Activated gamma-delta T cell treated with anti-CD3 and anti-CD28 coated beads, Interleukin-2, amount 50 U/mL, for 16 hours (primary cell): ENCODE results near the gene GLYATL2.

ENCODE experiments used
- DNase-seq: peaks from one replicate; pipeline ENCODE4 v3.0.0-alpha.2; 2020; ENCODE audit warnings: low read depth

Gene GLYATL2

GRCh38 chr11:58844361-58845005 lies at the start of gene GLYATL2:
Gene GLYATL2, minus strand, starts transcription at chr11:58844704. Its CDS starts 5,092 bp downstream, at chr11:58839612.
- DNase-seq, result no peak

- no peak for DNase-seq
These were observed 49.4 kb upstream of the GLYATL2 start for GRCh38 chr11:58893899-58894298.

- no peak for DNase-seq
These were observed 44.1 kb upstream of the GLYATL2 start for GRCh38 chr11:58888579-58888978.

- no peak for DNase-seq
These were observed 42.9 kb upstream of the GLYATL2 start for GRCh38 chr11:58887452-58887851.

- no peak for DNase-seq
These were observed 36.1 kb upstream of the GLYATL2 start for GRCh38 chr11:58880625-58881024.

- no peak for DNase-seq
These were observed 35.7 kb upstream of the GLYATL2 start for GRCh38 chr11:58880166-58880565.

GRCh38 chr11:58867556-58867955 lies 23.1 kb upstream of the GLYATL2 start:
- no peak for DNase-seq

GRCh38 chr11:58866788-58867187 lies 22.3 kb upstream of the GLYATL2 start:
- DNase-seq, result no peak

- DNase-seq, result no peak
These were observed 19.8 kb upstream of the GLYATL2 start for GRCh38 chr11:58864335-58864734.

- DNase-seq, result no peak
These were observed 19.2 kb upstream of the GLYATL2 start for GRCh38 chr11:58863697-58864096.

GRCh38 chr11:58861533-58861932 lies 17.0 kb upstream of the GLYATL2 start:
- DNase-seq, result no peak

GRCh38 chr11:58856806-58857205 lies 12.3 kb upstream of the GLYATL2 start:
- no peak for DNase-seq

GRCh38 chr11:58845386-58845785 lies 882 bp upstream of the GLYATL2 start:
- DNase-seq, result no peak

- no peak for DNase-seq
These were observed 6.7 kb downstream of the GLYATL2 start for GRCh38 chr11:58837707-58838388.

- no peak for DNase-seq
These were observed 12.4 kb downstream of the GLYATL2 start for GRCh38 chr11:58832056-58832645.

- DNase-seq, result no peak
These were observed 13.7 kb downstream of the GLYATL2 start for GRCh38 chr11:58830673-58831301.

GRCh38 chr11:58829786-58830185 lies 14.7 kb downstream of the GLYATL2 start:
- DNase-seq, result no peak

- no peak for DNase-seq
These were observed 30.8 kb downstream of the GLYATL2 start for GRCh38 chr11:58813693-58814092.

- no peak for DNase-seq
These were observed 33.0 kb downstream of the GLYATL2 start for GRCh38 chr11:58811499-58811898.

- no peak for DNase-seq
These were observed 37.2 kb downstream of the GLYATL2 start for GRCh38 chr11:58807343-58807742.

GRCh38 chr11:58805065-58805464 lies 39.4 kb downstream of the GLYATL2 start:
- DNase-seq, result no peak

- no peak for DNase-seq
These were observed 42.4 kb downstream of the GLYATL2 start for GRCh38 chr11:58801974-58802545.

GRCh38 chr11:58801302-58801701 lies 43.2 kb downstream of the GLYATL2 start:
- DNase-seq, result no peak
